Right cardiac atrium (tissue), 5 donors: Measurements from ENCODE around the gene S100A14. TPM values are rescaled to one million over a fixed set of nuclear protein-coding genes. Genes with fewer than 3 reads are reported as not detected.

Experiments used
- polyA plus RNA-seq: library from polyadenylated mRNA; stranded (reverse); fragments of 200-250 nt; gene quantifications from one replicate; pipeline ENCODE4 v1.2.3, GENCODE V29; 2013
- total RNA-seq, 4 donors: library from RNA; stranded (reverse); fragmentation: NEBNext Ultra II Directional; extraction: Animal tissue kit (Norgen Biotek cat#: 25700); gene quantifications; one replicate each; pipeline ENCODE4 v1.2.1, GENCODE V29; 2021
- donor health status: healthy with polysubstance abuse.
- donor health status: DM: no; HTN: yes; CAD: no.
- donor health status: DM: no; HTN: no; CAD: no.
- donor health status: DM: no; HTN: yes; CAD: no; lungs with severe emphysema.
- donor health status: DM: yes; HTN: yes; CAD: no.

S100A14 gene
- total and polyA plus RNA-seq, 5 donors: 2.5 to 5.6 (median 4.3) TPM

Other genes with a start within 250 kb of the S100A14 start
- 1 to 10 TPM in 3 of 4 donors, under 1 TPM in 1; 0.68 to 2.6 (median 2.0) TPM for gene S100A12, start 240.7 kb downstream of the S100A14 start, total RNA-seq
- gene S100A12, start 240.7 kb downstream of the S100A14 start, polyA plus RNA-seq: 1.9 TPM
- 10 to 100 TPM; 27.5 to 98.1 (median 66.9) TPM for gene S100A8, start 225.3 kb downstream of the S100A14 start, total RNA-seq
- 42.3 TPM for gene S100A8, start 225.3 kb downstream of the S100A14 start, polyA plus RNA-seq
- not detected for gene S100A7A, start 199.8 kb downstream of the S100A14 start, total RNA-seq
- gene S100A7A, start 199.8 kb downstream of the S100A14 start, polyA plus RNA-seq: not detected
- not detected for gene S100A7, start 155.7 kb downstream of the S100A14 start, total RNA-seq
- not detected for gene S100A7, start 155.7 kb downstream of the S100A14 start, polyA plus RNA-seq
- 100 to 1,000 TPM; 334 to 461 (median 411) TPM for gene S100A6, start 80.3 kb downstream of the S100A14 start, total RNA-seq
- 819 TPM for gene S100A6, start 80.3 kb downstream of the S100A14 start, polyA plus RNA-seq
- not detected for gene S100A5, start 75.4 kb downstream of the S100A14 start, total RNA-seq
- gene S100A5, start 75.4 kb downstream of the S100A14 start, polyA plus RNA-seq: not detected
- gene S100A4, start 70.5 kb downstream of the S100A14 start, total RNA-seq: 100 to 1,000 TPM in 3 of 4 donors, 10 to 100 TPM in 1; 95.9 to 243 (median 148) TPM
- 329 TPM for gene S100A4, start 70.5 kb downstream of the S100A14 start, polyA plus RNA-seq
- 1 to 10 TPM in 2 of 4 donors, under 1 TPM in 2; 0.54 to 2.0 (median 1.1) TPM for gene S100A3, start 67.1 kb downstream of the S100A14 start, total RNA-seq
- 1.6 TPM for gene S100A3, start 67.1 kb downstream of the S100A14 start, polyA plus RNA-seq
- gene S100A2, start 50.5 kb downstream of the S100A14 start, total RNA-seq: 1 to 10 TPM in 1 of 4 donors, under 1 TPM in 3; 0.92 to 1.2 (median 0.97) TPM
- 3.7 TPM for gene S100A2, start 50.5 kb downstream of the S100A14 start, polyA plus RNA-seq
- 10 to 100 TPM; 42.6 to 56.1 (median 44.3) TPM for gene S100A16, start 3.2 kb downstream of the S100A14 start, total RNA-seq
- 73.9 TPM for gene S100A16, start 3.2 kb downstream of the S100A14 start, polyA plus RNA-seq
- gene S100A13, start 11.2 kb upstream of the S100A14 start, total RNA-seq: 100 to 1,000 TPM; 183 to 265 (median 220) TPM
- gene S100A13, start 11.2 kb upstream of the S100A14 start, polyA plus RNA-seq: 295 TPM
- gene S100A1, start 12.1 kb upstream of the S100A14 start, total RNA-seq: 1,000 to 10,000 TPM; 1,233 to 1,764 (median 1,522) TPM
- 2,571 TPM for gene S100A1, start 12.1 kb upstream of the S100A14 start, polyA plus RNA-seq
- 10 to 100 TPM; 56.1 to 75.3 (median 66.1) TPM for gene CHTOP, start 17.7 kb upstream of the S100A14 start, total RNA-seq
- 65.0 TPM for gene CHTOP, start 17.7 kb upstream of the S100A14 start, polyA plus RNA-seq
- 10 to 100 TPM; 42.8 to 66.3 (median 53.7) TPM for gene SNAPIN, start 42.4 kb upstream of the S100A14 start, total RNA-seq
- 75.4 TPM for gene SNAPIN, start 42.4 kb upstream of the S100A14 start, polyA plus RNA-seq
- gene ILF2, start 54.7 kb upstream of the S100A14 start, total RNA-seq: 10 to 100 TPM; 66.9 to 85.0 (median 70.2) TPM
- gene ILF2, start 54.7 kb upstream of the S100A14 start, polyA plus RNA-seq: 45.6 TPM
- 10 to 100 TPM; 21.2 to 31.2 (median 25.5) TPM for gene NPR1, start 62.4 kb upstream of the S100A14 start, total RNA-seq
- 26.0 TPM for gene NPR1, start 62.4 kb upstream of the S100A14 start, polyA plus RNA-seq
- 10 to 100 TPM; 30.6 to 41.8 (median 33.7) TPM for gene INTS3, start 111.7 kb upstream of the S100A14 start, total RNA-seq
- gene INTS3, start 111.7 kb upstream of the S100A14 start, polyA plus RNA-seq: 26.4 TPM
- 10 to 100 TPM; 16.9 to 22.0 (median 20.1) TPM for gene SLC27A3, start 159.1 kb upstream of the S100A14 start, total RNA-seq
- gene SLC27A3, start 159.1 kb upstream of the S100A14 start, polyA plus RNA-seq: 26.5 TPM